Stimulated activated CD8-positive, alpha-beta memory T cell treated with anti-CD3 and anti-CD28 coated beads, Interleukin-4, amount 100 ng/mL, for 48 hours (primary cell): ENCODE results near the gene PCDHB2.
"Not testable (repeated sequence)": the region's sequence is repeated elsewhere in the genome, so short reads cannot be mapped to it uniquely, and the experiment has no call there.

ENCODE experiments used
- DNase-seq: peaks from one replicate; pipeline ENCODE4 v3.0.0-alpha.2; 2020

The PCDHB2 gene

DNA sequence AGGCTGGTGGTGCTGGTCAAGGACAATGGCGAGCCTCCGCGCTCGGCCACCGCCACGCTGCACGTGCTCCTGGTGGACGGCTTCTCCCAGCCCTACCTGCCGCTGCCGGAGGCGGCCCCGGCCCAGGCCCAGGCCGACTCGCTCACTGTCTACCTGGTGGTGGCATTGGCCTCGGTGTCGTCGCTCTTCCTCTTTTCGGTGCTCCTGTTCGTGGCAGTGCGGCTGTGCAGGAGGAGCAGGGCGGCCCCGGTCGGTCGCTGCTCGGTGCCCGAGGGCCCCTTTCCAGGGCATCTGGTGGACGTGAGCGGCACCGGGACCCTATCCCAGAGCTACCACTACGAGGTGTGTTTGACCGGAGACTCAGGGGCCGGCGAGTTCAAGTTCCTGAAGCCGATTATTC, 42.9 kb downstream of the PCDHB2 start:
- not testable (repeated sequence) for DNase-seq
